CD14-positive monocyte (primary cell): ENCODE data around the gene HHIP. TPM values are rescaled to one million over a fixed set of nuclear protein-coding genes. Genes with fewer than 3 reads are reported as not detected.

Source experiments
- DNase-seq, 3 donors: peaks; one replicate each; pipeline ENCODE4 v3.0.0-alpha.2; 2011 to 2022
- H2AFZ ChIP-seq: 2 replicates; pipeline ENCODE4 v1.6.0; 2012; ENCODE audit warnings: mild to moderate bottlenecking, low read depth, low read length, inconsistent platforms; ENCODE audit not compliant: insufficient read depth, poor library complexity, severe bottlenecking
- H3K27ac ChIP-seq, 2 donors: 1 replicate in 1 of 2; 2 replicates in 1 of 2; pipeline ENCODE4 v1.5.1; 2012 to 2013; ENCODE audit warnings: low read length in 2 of 2, control low read depth in 1 of 2, inconsistent platforms in 1 of 2, low read depth in 1 of 2, mild to moderate bottlenecking in 1 of 2
- H3K27me3 ChIP-seq, 2 donors: one replicate each; pipeline versions ENCODE4 v1.6.0 to v1.6.1; 2011 to 2013; ENCODE audit warnings: low read length in 2 of 2; ENCODE audit not compliant: control insufficient read depth in 2 of 2, insufficient read depth in 2 of 2
- H3K36me3 ChIP-seq, 2 donors: replicated peaks in 1 of 2; 1 replicate in 1 of 2; 2 replicates in 1 of 2; pipeline versions ENCODE4 v1.5.1 to v1.6.1; 2012 to 2013; ENCODE audit warnings: low read length in 2 of 2, control low read depth in 1 of 2, inconsistent platforms in 1 of 2, mild to moderate bottlenecking in 1 of 2; ENCODE audit not compliant: insufficient read depth in 2 of 2, control insufficient read depth in 1 of 2
- H3K4me1 ChIP-seq, 2 donors: 1 replicate in 1 of 2; 2 replicates in 1 of 2; pipeline versions ENCODE4 v1.5.1 to v1.6.1; 2012 to 2013; ENCODE audit warnings: low read length in 2 of 2, control low read depth in 1 of 2, inconsistent platforms in 1 of 2, mild to moderate bottlenecking in 1 of 2, moderate library complexity in 1 of 2; ENCODE audit not compliant: insufficient read depth in 2 of 2, control insufficient read depth in 1 of 2
- H3K4me2 ChIP-seq: replicated peaks from 2 replicates; pipeline ENCODE3; 2012; ENCODE audit warnings: low read length, moderate library complexity, mild to moderate bottlenecking; ENCODE audit not compliant: poor library complexity, severe bottlenecking; ENCODE audit errors: extremely low read depth
- H3K4me3 ChIP-seq, 3 experiments: fragments of 200-600 bp in 1 of 3; sonication (generic) in 1 of 3; replicated peaks in 1 of 3; 1 replicate in 2 of 3; 2 replicates in 1 of 3; pipeline ENCODE4 v1.5.1; 2011 to 2013; ENCODE audit warnings: low read length in 3 of 3, mild to moderate bottlenecking in 3 of 3, control low read depth in 2 of 3, low read depth in 2 of 3, inconsistent platforms in 1 of 3, moderate library complexity in 1 of 3
- H3K79me2 ChIP-seq: 2 replicates; pipeline ENCODE4 v1.6.0; 2012; ENCODE audit warnings: mild to moderate bottlenecking, control low read depth, inconsistent platforms, low read length, moderate library complexity; ENCODE audit not compliant: insufficient read depth
- H3K9ac ChIP-seq: 2 replicates; pipeline ENCODE4 v1.6.0; 2017; ENCODE audit warnings: low read length, mild to moderate bottlenecking; ENCODE audit not compliant: insufficient read depth, poor library complexity, severe bottlenecking
- H3K9me3 ChIP-seq, 2 donors: replicated peaks in 1 of 2; 1 replicate in 1 of 2; 2 replicates in 1 of 2; pipeline versions ENCODE4 v1.5.1 to v1.6.1; 2012 to 2013; ENCODE audit warnings: low read length in 2 of 2, control low read depth in 1 of 2; ENCODE audit not compliant: control insufficient read depth in 1 of 2, insufficient read depth in 1 of 2
- H4K20me1 ChIP-seq: 2 replicates; pipeline ENCODE4 v1.6.0; 2012; ENCODE audit warnings: mild to moderate bottlenecking, low read length, control low read depth, moderate library complexity; ENCODE audit not compliant: insufficient read depth
- H3K27ac Mint-ChIP-seq, 7 donors: one replicate each; pipeline ENCODE4 v1.8.0; 2020; ENCODE audit warnings: mild to moderate bottlenecking in 7 of 7, mixed read lengths in 7 of 7, moderate library complexity in 6 of 7, inconsistent platforms in 2 of 7
- H3K27me3 Mint-ChIP-seq, 3 donors: one replicate each; pipeline ENCODE4 v1.8.0; 2021 to 2022; ENCODE audit warnings: low read depth in 3 of 3, mild to moderate bottlenecking in 3 of 3, mixed read lengths in 3 of 3, moderate library complexity in 3 of 3, inconsistent platforms in 1 of 3
- H3K36me3 Mint-ChIP-seq, 2 donors: one replicate each; pipeline ENCODE4 v1.8.0; 2020; ENCODE audit warnings: mixed read lengths in 2 of 2, inconsistent platforms in 1 of 2, mild to moderate bottlenecking in 1 of 2
- H3K4me1 Mint-ChIP-seq: one replicate; pipeline ENCODE4 v1.8.0; 2020; ENCODE audit warnings: mild to moderate bottlenecking, mixed read lengths
- H3K4me3 Mint-ChIP-seq, 2 donors: one replicate each; pipeline ENCODE4 v1.8.0; 2020; ENCODE audit warnings: mild to moderate bottlenecking in 2 of 2, mixed read lengths in 2 of 2, moderate library complexity in 1 of 2
- H3K9me3 Mint-ChIP-seq, 7 donors: one replicate each; pipeline ENCODE4 v1.8.0; 2020 to 2022; ENCODE audit warnings: mixed read lengths in 7 of 7, mild to moderate bottlenecking in 6 of 7, moderate library complexity in 6 of 7, inconsistent platforms in 2 of 7
- WGBS: methylation state at CpG from one replicate; pipeline ENCODE4 v1.1.5; 2013; ENCODE audit warnings: missing lambda C conversion rate; ENCODE audit not compliant: insufficient coverage; 5-methylcytosine and 5-hydroxymethylcytosine counted together
- intact Hi-C, 2 donors: fragments of 100-400 bp; cut with micrococcal nuclease; formaldehyde crosslinking; loops; one replicate each; pipeline versions ENCODE4 v1.15.0 to v1.15.1; 2023
- polyA plus RNA-seq, 3 donors: library from polyadenylated mRNA; depleted of rRNA in 1 of 3; unstranded in 2 of 3; stranded (reverse) in 1 of 3; fragments of 300-500 nt in 2 of 3; fragments of >200 nt in 1 of 3; fragmentation: Illumina TruSeq in 2 of 3; gene quantifications; 1 replicate in 2 of 3; 2 replicates in 1 of 3; pipeline ENCODE4 v1.2.3, GENCODE V29; 2012 to 2021
- TF ChIP-seq, protein P1 (sequence below): fragments of 200-600 bp; IDR thresholded peaks from one replicate; pipeline ENCODE4 v1.8.0; 2022; ENCODE audit warnings: antibody characterized with exemption, mild to moderate bottlenecking

The HHIP gene
- polyA plus RNA-seq, 3 donors = not detected

DNA sequence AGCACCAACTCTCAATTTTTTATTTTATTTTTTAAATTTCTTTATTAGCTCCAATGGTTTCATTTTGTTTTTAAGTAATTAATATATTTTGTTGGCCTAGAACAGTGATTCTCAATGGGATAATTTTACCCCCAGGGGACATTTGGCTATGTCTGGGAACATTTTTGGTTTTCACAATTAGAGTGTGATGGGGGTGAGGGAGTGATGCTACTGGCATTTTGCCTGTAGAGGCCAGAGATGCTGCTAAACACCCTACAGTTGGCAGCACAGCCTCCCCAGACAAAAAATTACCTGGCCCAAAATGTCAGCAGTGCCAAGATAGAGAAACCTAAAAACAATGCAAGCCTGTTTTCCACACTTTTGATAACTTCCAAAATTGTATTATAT lies 64.6 kb downstream of the HHIP start:
- no peaks in the 10 kb centered on the region for H3K36me3 ChIP-seq
- TF ChIP-seq, protein P1, sequence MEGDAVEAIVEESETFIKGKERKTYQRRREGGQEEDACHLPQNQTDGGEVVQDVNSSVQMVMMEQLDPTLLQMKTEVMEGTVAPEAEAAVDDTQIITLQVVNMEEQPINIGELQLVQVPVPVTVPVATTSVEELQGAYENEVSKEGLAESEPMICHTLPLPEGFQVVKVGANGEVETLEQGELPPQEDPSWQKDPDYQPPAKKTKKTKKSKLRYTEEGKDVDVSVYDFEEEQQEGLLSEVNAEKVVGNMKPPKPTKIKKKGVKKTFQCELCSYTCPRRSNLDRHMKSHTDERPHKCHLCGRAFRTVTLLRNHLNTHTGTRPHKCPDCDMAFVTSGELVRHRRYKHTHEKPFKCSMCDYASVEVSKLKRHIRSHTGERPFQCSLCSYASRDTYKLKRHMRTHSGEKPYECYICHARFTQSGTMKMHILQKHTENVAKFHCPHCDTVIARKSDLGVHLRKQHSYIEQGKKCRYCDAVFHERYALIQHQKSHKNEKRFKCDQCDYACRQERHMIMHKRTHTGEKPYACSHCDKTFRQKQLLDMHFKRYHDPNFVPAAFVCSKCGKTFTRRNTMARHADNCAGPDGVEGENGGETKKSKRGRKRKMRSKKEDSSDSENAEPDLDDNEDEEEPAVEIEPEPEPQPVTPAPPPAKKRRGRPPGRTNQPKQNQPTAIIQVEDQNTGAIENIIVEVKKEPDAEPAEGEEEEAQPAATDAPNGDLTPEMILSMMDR = no peak

DNA sequence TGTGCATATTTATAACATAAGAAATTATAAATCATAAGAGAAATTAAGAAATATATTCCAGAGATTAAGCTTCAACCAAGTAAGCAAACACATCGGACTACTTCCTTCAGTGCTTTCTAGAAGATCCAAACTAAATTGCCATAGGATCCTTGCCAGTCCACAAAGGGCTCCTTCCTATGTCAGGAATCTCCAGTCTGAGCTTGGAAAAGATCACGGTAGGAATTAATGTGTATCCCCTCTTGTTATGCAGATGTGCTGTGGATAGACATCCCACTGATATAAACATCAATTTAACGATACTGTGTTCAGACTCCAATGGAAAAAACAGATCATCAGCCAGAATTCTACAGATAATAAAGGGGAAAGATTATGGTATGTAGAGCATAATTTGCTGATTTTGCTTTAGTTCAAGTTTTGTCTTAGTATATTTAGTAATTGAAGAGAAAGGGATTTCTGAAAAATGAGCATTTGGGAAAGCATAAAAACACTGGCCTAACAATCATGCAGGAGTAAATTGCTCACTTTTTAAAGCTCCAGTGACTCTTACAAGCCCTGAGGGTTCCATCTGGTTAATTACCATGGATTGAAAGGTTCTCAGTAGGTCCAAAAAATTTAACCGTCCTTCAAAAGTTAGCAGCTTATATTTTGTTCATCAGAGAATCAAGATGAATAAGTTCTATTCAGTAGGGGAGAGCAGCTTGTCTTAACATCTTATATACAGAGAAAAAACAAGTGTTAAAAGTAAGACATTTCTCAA lies 65.9 kb downstream of the HHIP start:
- H3K9me3 Mint-ChIP-seq = peaks cover 0 to 3% (median 0%) of the 10 kb centered on the region in 7 donors
- H3K4me1 Mint-ChIP-seq = peaks cover 5% of the 10 kb centered on the region
- no peaks in the 10 kb centered on the region for H3K36me3 Mint-ChIP-seq
- intact Hi-C loops = no loop called here
- WGBS = no CpG with 5 or more reads among the region's 4 CpGs
- H3K27me3 Mint-ChIP-seq = no peaks in the 10 kb centered on the region
- no peak overlapping the region for H3K4me3 Mint-ChIP-seq
- DNase-seq = no peak
- no peak overlapping the region for H3K27ac Mint-ChIP-seq
- Histone ChIP-seq H3K9ac (no peak overlapping the region), H4K20me1 (no peaks in the 10 kb centered on the region), H3K4me2 (no peak overlapping the region), H3K4me1 (no peaks in the 10 kb centered on the region), H3K36me3 (no peaks in the 10 kb centered on the region), H3K4me3 (no peak overlapping the region), H3K27me3 (no peaks in the 10 kb centered on the region), H3K79me2 (no peaks in the 10 kb centered on the region), H3K27ac (no peak overlapping the region), H2AFZ (no peak overlapping the region), H3K9me3 (no peaks in the 10 kb centered on the region)
- TF ChIP-seq, protein P1 = no peak

More for the DNA sequence above, 64.6 kb downstream of the HHIP start:
- Histone ChIP-seq H3K27me3 (no peaks in the 10 kb centered on the region), H3K79me2 (no peaks in the 10 kb centered on the region), H4K20me1 (no peaks in the 10 kb centered on the region), H3K4me1 (no peaks in the 10 kb centered on the region), H3K4me2 (no peak overlapping the region), H3K9me3 (no peaks in the 10 kb centered on the region), H3K27ac (no peak overlapping the region), H2AFZ (no peak overlapping the region), H3K4me3 (no peak overlapping the region), H3K9ac (no peak overlapping the region)
- no peak overlapping the region for H3K4me3 Mint-ChIP-seq
- H3K36me3 Mint-ChIP-seq = no peaks in the 10 kb centered on the region
- H3K27me3 Mint-ChIP-seq = no peaks in the 10 kb centered on the region
- peaks cover 5% of the 10 kb centered on the region for H3K4me1 Mint-ChIP-seq
- H3K9me3 Mint-ChIP-seq = peaks cover 0 to 3% (median 0%) of the 10 kb centered on the region in 7 donors
- intact Hi-C loops = no loop called here
- no peak overlapping the region for H3K27ac Mint-ChIP-seq
- no peak for DNase-seq
